Heart left ventricle (tissue), 16 donors: ENCODE results near the gene PRSS50. TPM values are rescaled to one million over a fixed set of nuclear protein-coding genes. Genes with fewer than 3 reads are reported as not detected.
A peak's percentile ranks its signal among the peaks of the same experiment; 100 is the strongest.

ENCODE experiments used
- ATAC-seq, 4 donors: fragments of 200-7000 bp; cut with Tn5 transposase; one replicate each; pipeline ENCODE4 v1.9.1; 2020 to 2022; ENCODE audit warnings: moderate library complexity in 4 of 4, mild to moderate bottlenecking in 3 of 4, moderate number of reproducible peaks in 1 of 4
- DNase-seq, 5 donors: peaks; one replicate each; pipeline ENCODE4 v3.0.0-alpha.2; 2020
- H3K27ac ChIP-seq, 12 donors: fragments of 200-600 bp; sonication (generic) in 4 of 12; one replicate each; pipeline versions ENCODE4 v1.5.0 to v1.8.0; 2016 to 2022; ENCODE audit warnings: mild to moderate bottlenecking in 2 of 12
- H3K27me3 ChIP-seq, 9 donors: fragments of 200-600 bp; sonication (generic) in 2 of 9; one replicate each; pipeline versions ENCODE4 v1.5.1 to v1.8.0; 2016 to 2022; ENCODE audit warnings: mild to moderate bottlenecking in 3 of 9
- H3K36me3 ChIP-seq, 9 donors: fragments of 200-600 bp; sonication (generic) in 2 of 9; one replicate each; pipeline versions ENCODE4 v1.5.0 to v1.8.0; 2018 to 2022; ENCODE audit warnings: mild to moderate bottlenecking in 2 of 9
- H3K4me1 ChIP-seq, 12 donors: fragments of 200-600 bp; sonication (generic) in 4 of 12; one replicate each; pipeline versions ENCODE4 v1.5.0 to v1.8.0; 2016 to 2022; ENCODE audit warnings: mild to moderate bottlenecking in 3 of 12
- H3K4me3 ChIP-seq, 12 donors: fragments of 200-600 bp; sonication (generic) in 4 of 12; one replicate each; pipeline versions ENCODE4 v1.5.0 to v1.8.0; 2017 to 2022; ENCODE audit warnings: mild to moderate bottlenecking in 9 of 12, moderate library complexity in 4 of 12
- H3K9me3 ChIP-seq, 12 donors: fragments of 200-600 bp; sonication (generic) in 4 of 12; one replicate each; pipeline versions ENCODE4 v1.5.0 to v1.8.0; 2016 to 2022; ENCODE audit warnings: mild to moderate bottlenecking in 1 of 12
- CTCF ChIP-seq, 12 donors: fragments of 200-600 bp; sonication (generic) in 4 of 12; IDR thresholded peaks; one replicate each; pipeline versions ENCODE4 v1.5.0 to v1.8.0; 2018 to 2022; ENCODE audit warnings: antibody characterized with exemption in 12 of 12, mild to moderate bottlenecking in 5 of 12
- POLR2A ChIP-seq, 2 donors: fragments of 450-650 bp; IDR thresholded peaks; one replicate each; pipeline ENCODE4 v1.6.1; 2017; ENCODE audit warnings: antibody characterized with exemption in 2 of 2, mild to moderate bottlenecking in 2 of 2, moderate library complexity in 2 of 2
- WGBS, 4 donors: extraction: QIAGEN DNeasy Blood & Tissue Kit in 2 of 4; methylation state at CpG; one replicate each; pipeline versions ENCODE4 v1.1.5 to v1.1.7; 2013 to 2018; 5-methylcytosine and 5-hydroxymethylcytosine counted together
- intact Hi-C, 10 donors: fragments of 100-400 bp; cut with DNase I; formaldehyde crosslinking; loops; one replicate each; pipeline versions ENCODE4 v1.11.1 to v1.14.2; 2022
- polyA plus RNA-seq, 2 donors: library from polyadenylated mRNA; stranded (reverse); fragments of 200-250 nt; gene quantifications; one replicate each; pipeline ENCODE4 v1.2.3, GENCODE V29; 2013
- total RNA-seq, 9 donors: library from RNA; depleted of rRNA in 2 of 9; stranded (reverse); fragments of >200 nt in 2 of 9; fragmentation: NEBNext Ultra II Directional in 3 of 9; extraction: Animal tissue kit (Norgen Biotek cat#: 25700) in 3 of 9; gene quantifications; one replicate each; pipeline versions ENCODE4 v1.1.0 to v1.2.4, GENCODE V29; 2016 to 2023
- donor health status: ischemic (EF 13 %, LVEDD 7.1; RV severe dilation, severe dysfunction).
- donor health status: healthy with polysubstance abuse.
- donor health status: DM: no; HTN: yes; CAD: no.
- donor health status: DM: no; HTN: no; CAD: no.
- donor health status: ischemic (EF 25% LVEDD 6.9; RV normal size, moderate dysfunction).
- donor health status: ischemic (EF 25% LVEDD 5.7; RV mildly dilated, moderate dysfunction).
- donor health status: healthy.
- donor health status: DM: yes; HTN: yes; CAD: no.
- donor health status: ischemic (EF 35%, LVEDD 5.7; RV mildly dilated, moderate dysfunction).
- donor health status: nonischemic (EF 11% LVEDD 7.7; RV severe dilation, severe dysfunction).
- donor health status: DM: yes; HTN: yes; CAD: no.
- donor health status: PGD.
- donor health status: ischemic (EF 29% LVEDD 5.4; RV normal size, mild dysfunction).
- donor health status: nonischemic (EF 23%, LVEDD 6.1; RV moderate dilation, normal function).

The PRSS50 gene
- total and polyA plus RNA-seq, 11 donors: 0.06 to 0.65 (median 0.35) TPM; not detected in 2

GRCh38 chr3:46675843-46676567 is 41.7 kb downstream of the PRSS50 start:
- WGBS, 4 donors: 71 to 88% (median 79%) methylated on average over 4 to 9 of the region's 9 CpGs
- Histone ChIP-seq H3K9me3 (no peaks in the 10 kb centered on the region), H3K36me3 (peaks cover 0 to 83% (median 39%) of the 10 kb centered on the region in 9 donors), H3K4me1 (peaks cover 0 to 29% (median 11%) of the 10 kb centered on the region in 12 donors), H3K4me3 (peak overlapping the region in 2 of 12 donors; percentile 24 to 42), H3K27me3 (no peaks in the 10 kb centered on the region), H3K27ac (no peak overlapping the region)
- DNase-seq (peak in 3 of 5 donors; percentile 25 to 55 (median 31)), ATAC-seq (peak in 2 of 4 donors; percentile 32 to 33)
- intact Hi-C loops: no loop called here
- TF ChIP-seq POLR2A (IDR thresholded peaks at IDR 0.05): no peak
- TF ChIP-seq CTCF (IDR thresholded peaks at IDR 0.05): no peak

GRCh38 chr3:46675426-46675825 is 42.2 kb downstream of the PRSS50 start:
- DNase-seq: peak in 3 of 5 donors; percentile 6 to 33 (median 17)
- Histone ChIP-seq H3K4me3 (no peak overlapping the region), H3K27ac (no peak overlapping the region), H3K9me3 (no peaks in the 10 kb centered on the region), H3K4me1 (peaks cover 0 to 25% (median 9%) of the 10 kb centered on the region in 12 donors), H3K36me3 (peaks cover 0 to 86% (median 43%) of the 10 kb centered on the region in 9 donors), H3K27me3 (no peaks in the 10 kb centered on the region)
- ATAC-seq: no peak
- no peak for TF ChIP-seq POLR2A (IDR thresholded peaks at IDR 0.05)
- no peak for TF ChIP-seq CTCF (IDR thresholded peaks at IDR 0.05)
- WGBS, 4 donors: 94 to 96% (median 95%) methylated on average over 3 to 6 of the region's 6 CpGs
- intact Hi-C loops: no loop called here

GRCh38 chr3:46674031-46674845 is 43.4 kb downstream of the PRSS50 start:
- no peaks in the 10 kb centered on the region for H3K9me3 ChIP-seq
- H3K36me3 ChIP-seq: peaks cover 0 to 80% (median 39%) of the 10 kb centered on the region in 9 donors
- TF ChIP-seq POLR2A (IDR thresholded peaks at IDR 0.05): no peak
- TF ChIP-seq CTCF (IDR thresholded peaks at IDR 0.05): no peak
- H3K27me3 ChIP-seq: no peaks in the 10 kb centered on the region
- peak in 3 of 5 donors; percentile 9 to 26 (median 18) for DNase-seq
- no peak for ATAC-seq
- peaks cover 0 to 22% (median 9%) of the 10 kb centered on the region in 12 donors for H3K4me1 ChIP-seq
- no peak overlapping the region for H3K27ac ChIP-seq
- intact Hi-C loops: no loop called here
- H3K4me3 ChIP-seq: no peak overlapping the region
- WGBS, 4 donors: 93 to 97% (median 95%) methylated on average over 10 to 12 of the region's 12 CpGs
